M059J (cell line): ENCODE results near the gene INHA. TPM values are rescaled to one million over a fixed set of nuclear protein-coding genes. Genes with fewer than 3 reads are reported as not detected.

Experiments used
- DNase-seq: peaks from one replicate; pipeline ENCODE4 v3.0.0-alpha.2; 2012; ENCODE audit warnings: low read depth
- total RNA-seq: library from RNA; depleted of rRNA; stranded (reverse); fragments of >200 nt; shearing (Covaris generic); gene quantifications from 2 replicates; pipeline ENCODE4 v1.2.3, GENCODE V29; 2014; rRNA removed

The INHA gene
- total RNA-seq, 1 experiment from 2014 or later: 0.12 TPM

- DNase-seq: no peak
These were observed 39.2 kb downstream of the INHA start for GRCh38 chr2:219611306-219611705.

GRCh38 chr2:219611866-219612576, 39.9 kb downstream of the INHA start:
- no peak for DNase-seq

GRCh38 chr2:219612577-219613286, 40.6 kb downstream of the INHA start:
- DNase-seq: no peak

GRCh38 chr2:219613461-219614070, 41.5 kb downstream of the INHA start:
- no peak for DNase-seq

GRCh38 chr2:219614076-219614860, 42.2 kb downstream of the INHA start:
- DNase-seq: no peak

DNA sequence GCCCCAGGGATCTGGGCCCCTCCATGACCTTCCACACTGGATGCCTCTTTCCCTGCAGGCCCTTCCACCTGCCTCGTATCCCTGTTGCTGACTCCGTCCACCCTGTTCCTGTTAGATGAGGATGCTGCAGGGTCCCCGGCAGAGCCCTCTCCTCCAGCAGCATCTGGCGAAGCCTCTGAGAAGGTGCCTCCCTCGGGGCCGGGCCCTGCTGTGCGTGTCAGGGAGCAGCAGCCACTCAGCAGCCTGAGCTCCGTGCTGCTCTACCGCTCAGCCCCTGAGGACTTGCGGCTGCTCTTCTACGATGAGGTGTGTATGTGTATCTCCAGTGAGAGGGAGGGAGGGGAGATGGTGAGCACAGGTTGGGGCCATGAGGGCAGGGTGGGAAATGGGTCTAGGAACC, 42.9 kb downstream of the INHA start:
- no peak for DNase-seq

- no peak for DNase-seq
These were observed 43.8 kb downstream of the INHA start for GRCh38 chr2:219615894-219616293.

DNA sequence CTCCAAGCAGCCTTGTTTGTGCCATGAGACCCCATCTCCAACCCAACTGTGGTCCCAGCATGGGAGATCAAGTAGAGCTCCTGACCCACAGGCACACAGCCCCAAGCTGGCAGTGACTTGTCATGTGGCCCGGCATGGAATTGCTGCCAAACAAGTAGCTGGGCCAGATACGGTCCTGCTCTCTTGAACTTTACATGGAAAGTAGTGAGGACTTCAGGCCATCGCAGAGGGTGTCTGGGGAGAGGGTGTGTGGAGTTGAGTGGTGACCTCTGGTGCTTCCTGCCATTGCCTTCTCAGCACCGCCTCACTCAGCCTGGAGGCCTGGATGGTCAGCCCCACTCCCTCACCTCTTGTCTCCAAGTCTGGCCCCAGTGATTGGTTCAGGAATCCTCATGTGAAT, 44.4 kb downstream of the INHA start:
- no peak for DNase-seq

DNA sequence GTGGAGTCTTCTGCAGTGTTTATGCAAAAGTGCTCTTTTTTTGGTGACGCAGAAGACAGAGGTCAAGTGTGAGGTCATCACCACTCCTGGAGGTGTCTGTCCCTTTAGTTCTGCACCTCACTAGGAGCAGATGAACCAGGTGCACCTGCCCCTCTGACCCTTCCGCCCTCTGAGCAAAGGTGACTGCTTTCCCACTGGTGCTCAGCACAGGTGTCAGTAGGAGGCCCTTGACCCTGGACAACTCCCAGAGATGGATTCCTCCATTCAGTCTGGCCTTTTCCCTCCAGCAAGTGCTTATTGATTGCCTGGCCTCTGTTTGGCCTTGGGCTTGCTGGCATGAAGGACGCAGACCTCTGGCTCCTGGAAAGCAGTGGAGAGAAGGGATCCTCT, 46.6 kb downstream of the INHA start:
- DNase-seq: no peak

DNA sequence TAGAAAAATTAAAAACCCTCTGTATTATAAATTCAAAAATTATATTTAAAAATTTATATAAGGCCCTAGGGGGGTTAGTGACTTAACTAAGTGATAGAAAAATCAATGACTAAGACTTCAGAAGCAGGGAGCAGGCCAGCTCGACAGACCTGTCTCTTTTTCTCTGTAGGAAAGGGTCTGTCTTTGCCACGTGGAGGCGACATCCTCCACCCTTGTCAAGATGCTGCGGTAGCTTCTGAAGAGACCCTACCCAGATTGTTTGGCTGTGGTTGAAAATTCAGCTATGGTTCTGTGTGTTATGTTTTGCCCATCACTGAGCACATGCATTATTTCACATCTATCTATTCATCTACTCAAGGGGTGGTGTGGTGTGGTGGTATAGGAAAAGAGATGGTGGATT, 47.1 kb downstream of the INHA start:
- DNase-seq: no peak

- no peak for DNase-seq
These were observed 48.4 kb downstream of the INHA start for GRCh38 chr2:219620546-219620945.

DNA sequence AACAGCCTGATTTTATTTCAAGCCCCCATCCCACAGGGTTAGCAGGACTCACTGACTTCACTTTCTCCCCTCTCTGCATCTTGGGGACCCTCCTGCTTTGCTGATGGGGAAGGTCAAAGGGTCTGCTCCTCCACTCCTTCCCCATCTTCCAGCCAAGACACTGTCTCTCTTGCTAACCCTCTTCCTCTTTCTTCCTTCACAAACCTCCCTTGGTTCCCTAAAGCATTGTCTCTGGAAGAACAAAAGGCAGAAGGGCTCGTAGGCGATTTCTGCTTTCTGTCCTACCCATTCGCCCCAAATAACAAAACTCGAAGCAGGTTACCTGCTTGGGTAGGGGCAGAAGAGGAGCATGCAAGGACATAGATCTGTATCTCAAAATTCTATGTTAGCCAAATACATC, 49.8 kb downstream of the INHA start:
- DNase-seq: no peak

GRCh38 chr2:219622472-219622871, 50.4 kb downstream of the INHA start:
- no peak for DNase-seq

DNA sequence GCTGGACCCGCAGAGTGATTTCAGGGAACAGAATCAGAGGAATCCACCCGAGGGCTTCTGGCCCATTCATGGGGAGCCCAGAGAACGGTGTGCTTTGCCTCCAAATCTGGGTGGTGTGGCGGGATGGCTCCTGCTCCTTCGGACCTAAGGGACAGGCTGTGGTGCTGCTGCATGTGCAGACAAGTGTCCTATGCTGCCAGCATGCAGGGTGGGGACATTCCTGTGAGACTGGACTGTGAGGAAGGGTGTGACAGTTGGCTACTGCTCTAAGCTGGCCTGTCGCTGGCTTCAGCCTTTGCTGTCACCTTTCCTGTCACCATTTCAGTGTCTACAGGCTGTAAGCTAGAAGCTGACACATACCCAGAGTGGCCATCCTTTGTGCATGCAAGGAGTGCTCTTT, 52.5 kb downstream of the INHA start:
- DNase-seq: no peak

DNA sequence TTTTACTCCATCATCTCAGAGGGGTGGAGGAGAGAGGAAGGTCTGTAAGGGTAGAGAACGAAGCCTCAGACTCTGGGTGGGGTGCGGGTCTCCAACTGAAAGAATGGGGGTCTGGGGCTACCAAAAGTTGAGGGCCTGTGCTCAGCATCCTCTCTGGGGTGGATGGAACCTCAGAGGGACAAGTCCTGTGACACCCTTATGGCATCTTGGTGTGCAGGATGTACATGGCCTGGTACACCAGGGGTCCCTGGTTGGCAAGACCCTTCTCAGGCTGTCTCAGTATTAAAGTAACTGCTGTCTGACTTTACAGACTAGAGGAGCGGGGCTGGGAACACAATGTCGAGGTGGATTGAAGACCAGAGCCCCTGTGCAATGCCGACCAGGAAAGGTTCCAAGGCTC, 53.1 kb downstream of the INHA start:
- no peak for DNase-seq

Other genes starting within 250 kb of the INHA start
- not detected in 2 replicates for gene RESP18, start 239.6 kb upstream of the INHA start, total RNA-seq
- 75.8 and 88.2 TPM in 2 replicates for gene DNPEP, start 184.4 kb upstream of the INHA start, total RNA-seq
- 0.37 TPM in 1 of 2 replicates, not detected in the other for gene DES, start 153.9 kb upstream of the INHA start, total RNA-seq
- gene SPEG, start 137.5 kb upstream of the INHA start, total RNA-seq: 9.8 and 13.9 TPM in 2 replicates
- 81.6 and 89.2 TPM in 2 replicates for gene GMPPA, start 73.4 kb upstream of the INHA start, total RNA-seq
- gene ASIC4, start 57.8 kb upstream of the INHA start, total RNA-seq: 0.02 and 0.10 TPM in 2 replicates
- gene CHPF, start 28.5 kb upstream of the INHA start, total RNA-seq: 117 and 227 TPM in 2 replicates
- 2.5 and 3.5 TPM in 2 replicates for gene TMEM198, start 28.3 kb upstream of the INHA start, total RNA-seq
- gene OBSL1, start 771 bp upstream of the INHA start, total RNA-seq: 44.2 and 81.4 TPM in 2 replicates
- gene STK11IP, start 25.5 kb downstream of the INHA start, total RNA-seq: 6.7 and 16.3 TPM in 2 replicates
- gene SLC4A3, start 55.3 kb downstream of the INHA start, total RNA-seq: 1.2 and 2.6 TPM in 2 replicates